A549 treated with CpdA at 1 μM for 4 hours (cell line): ENCODE data around the gene SNRPB2. TPM values are rescaled to one million over a fixed set of nuclear protein-coding genes. Genes with fewer than 3 reads are reported as not detected.

ENCODE experiments used
- total RNA-seq: library from RNA; stranded (reverse); fragments of 200-300 nt; extraction: Qiagen RNA extraction; gene quantifications from 5 replicates; pipeline ENCODE4 v1.2.3, GENCODE V29; 2022; ENCODE audit warnings: low read depth

Gene SNRPB2
- 120 to 159 TPM (median 126 TPM) in 5 replicates for total RNA-seq

GRCh38 chr20:16729565-16730460 lies at the start of gene SNRPB2:
Gene SNRPB2 (plus strand): TSS chr20:16730026. CDS start chr20:16731703, 1,677 bp downstream.

GRCh38 chr20:16748308-16748900 lies 18.6 kb downstream of the SNRPB2 start, which contains the start of gene OTOR:
Gene OTOR (plus strand): TSS chr20:16748358. CDS start chr20:16748402, 44 bp downstream.

Other genes starting within 250 kb of the SNRPB2 start
- gene KIF16B, start 156.6 kb upstream of the SNRPB2 start, total RNA-seq, result 12.5 to 17.8 TPM (median 14.7 TPM) in 5 replicates
- not detected in 5 replicates for gene OTOR, start 18.3 kb downstream of the SNRPB2 start, total RNA-seq